HG02973 (cell line): ENCODE results near the gene RNF150.
"Not testable (repeated sequence)": the region's sequence is repeated elsewhere in the genome, so short reads cannot be mapped to it uniquely, and the experiment has no call there.

ENCODE experiments used
- ATAC-seq: cut with Tn5 transposase; IDR thresholded peaks from one replicate; pipeline ENCODE4 v1.9.1; 2021; ENCODE audit warnings: moderate library complexity; ENCODE audit not compliant: unreplicated experiment

Gene RNF150

DNA sequence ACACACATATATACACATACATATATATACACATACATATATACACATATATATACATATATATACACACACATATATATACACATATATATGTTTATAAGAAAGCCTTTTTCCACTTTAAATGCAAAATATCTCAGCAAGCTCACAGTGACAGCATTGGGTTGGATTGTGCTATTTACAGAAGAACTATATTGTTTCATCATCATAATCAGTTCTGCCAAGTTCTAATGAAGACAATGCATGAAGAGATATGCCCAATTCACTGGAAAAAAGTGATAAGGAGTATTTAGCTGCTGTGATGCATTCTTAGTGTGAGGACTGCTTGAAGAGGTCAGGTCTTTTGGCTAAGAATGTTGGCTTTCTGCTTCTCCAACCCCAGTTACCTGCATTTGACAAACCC is 54.4 kb downstream of the RNF150 start:
- ATAC-seq, result no peak

DNA sequence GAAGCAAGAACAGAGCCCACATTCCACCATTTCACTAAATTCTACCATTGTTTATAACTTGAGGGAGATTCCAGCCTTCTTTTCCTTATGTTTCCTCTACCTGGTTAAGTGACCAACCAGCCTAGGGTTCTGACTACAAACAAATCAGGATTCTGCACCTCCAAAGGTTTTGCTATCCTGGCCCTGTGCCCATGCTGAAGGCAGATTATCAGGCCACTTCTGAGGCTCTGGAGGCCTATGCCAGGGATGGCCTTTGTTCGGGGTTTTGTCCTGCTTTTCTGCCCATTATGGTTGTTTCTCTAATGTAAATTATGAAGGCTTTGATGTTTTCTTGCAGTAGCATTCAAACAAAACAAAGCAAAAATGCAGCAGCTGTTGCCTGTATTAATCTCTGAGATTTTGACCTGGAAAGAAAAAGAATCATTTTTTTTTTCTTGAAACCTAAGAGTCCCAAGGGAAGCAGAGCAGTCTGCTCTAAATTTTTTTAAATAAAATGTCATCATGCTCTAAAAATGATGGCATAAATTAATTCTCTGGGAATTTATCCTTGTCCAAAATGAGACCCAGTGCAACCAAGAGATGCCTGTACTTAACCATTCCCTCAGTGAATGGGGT is 55.6 kb downstream of the RNF150 start:
- no peak for ATAC-seq

DNA sequence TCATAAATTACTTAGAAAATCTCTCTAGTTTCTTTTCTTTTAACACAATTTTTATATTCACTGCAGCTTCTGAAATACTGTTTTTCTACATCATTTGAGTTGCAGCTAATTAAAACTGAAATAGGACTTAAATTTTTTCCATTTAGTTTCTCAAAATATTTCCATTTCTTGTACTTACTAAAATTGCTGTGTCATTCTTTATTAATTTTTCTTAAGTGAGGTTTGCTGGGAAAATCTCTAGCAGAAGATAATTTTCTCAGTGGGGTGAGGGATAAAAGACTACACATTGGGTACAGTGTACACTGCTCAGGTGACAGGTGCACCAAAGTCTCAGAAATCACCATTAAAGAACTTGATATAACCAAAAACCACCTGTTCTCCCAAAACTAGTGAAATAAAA is 57.7 kb downstream of the RNF150 start:
- no peak for ATAC-seq

DNA sequence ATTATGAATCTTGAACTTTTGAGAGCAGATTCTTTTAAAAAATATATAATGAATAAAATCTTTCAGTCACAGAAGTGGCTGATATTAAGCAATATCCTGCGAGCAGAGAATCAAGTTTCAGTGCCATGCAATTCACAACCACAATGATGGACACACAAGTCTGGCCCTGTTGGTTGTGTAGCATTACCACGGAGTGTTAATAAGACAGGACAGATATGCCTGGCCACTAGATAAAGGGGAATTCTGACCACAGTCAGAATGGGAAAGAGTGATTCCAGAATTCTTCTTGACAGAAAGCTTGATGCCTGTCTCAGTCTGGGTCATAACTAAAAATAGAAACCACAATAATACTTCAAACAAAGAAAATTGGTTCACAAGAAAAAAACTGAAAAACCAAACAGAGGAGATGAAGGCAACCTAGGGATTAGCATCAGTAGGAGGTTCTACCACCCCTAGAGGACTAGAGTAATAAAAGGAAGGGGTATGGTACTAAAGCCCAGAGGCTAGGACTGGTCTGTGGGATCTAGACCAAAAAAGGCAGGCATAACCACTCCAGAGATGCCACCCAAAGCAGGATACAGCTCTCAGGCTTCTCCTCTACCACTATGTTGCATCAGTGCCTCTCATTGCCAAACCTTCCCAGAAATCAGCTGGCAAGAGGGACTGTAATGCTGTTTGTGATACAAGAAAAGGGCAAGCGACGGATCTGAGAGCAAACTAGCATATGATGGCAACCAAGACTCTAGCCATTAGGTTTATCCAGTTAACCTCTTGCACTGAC is 59.0 kb downstream of the RNF150 start:
- ATAC-seq, result no peak

DNA sequence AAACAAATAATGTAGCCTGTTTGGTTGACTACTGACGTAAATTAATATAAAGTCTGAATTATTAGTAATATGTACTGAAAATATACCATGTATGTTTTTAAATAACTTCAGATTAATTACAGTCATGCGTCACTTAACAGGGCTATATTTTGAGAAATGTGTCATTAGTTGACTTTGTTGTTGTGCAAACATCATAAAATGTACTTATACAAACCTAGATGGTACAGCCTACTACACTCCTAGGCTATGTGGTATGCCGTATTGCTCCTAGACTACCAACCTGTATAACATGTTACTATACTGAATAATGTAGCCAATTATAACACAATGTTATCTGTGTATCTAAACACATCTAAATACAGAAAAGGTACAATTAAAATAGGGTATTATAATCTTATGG is 66.6 kb downstream of the RNF150 start:
- no peak for ATAC-seq

DNA sequence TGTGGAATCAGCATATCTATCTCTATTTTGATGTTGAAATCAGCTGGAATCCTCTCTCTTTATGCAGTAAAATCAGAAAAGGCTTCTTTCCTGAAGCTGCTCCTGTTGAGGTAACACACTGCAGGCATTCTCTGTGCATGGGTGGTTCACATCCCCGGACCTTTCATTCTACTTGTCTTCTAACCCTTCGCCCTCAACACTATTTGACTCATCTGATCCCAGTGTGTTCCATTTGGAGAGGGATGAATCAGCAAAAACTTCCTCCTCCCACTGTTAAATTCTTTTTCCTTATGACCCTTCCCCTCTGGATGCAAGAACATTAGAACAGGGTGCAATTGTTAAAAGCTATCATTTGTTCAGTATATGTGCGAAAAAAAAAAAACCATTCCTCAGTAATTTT is 67.4 kb downstream of the RNF150 start:
- no peak for ATAC-seq

DNA sequence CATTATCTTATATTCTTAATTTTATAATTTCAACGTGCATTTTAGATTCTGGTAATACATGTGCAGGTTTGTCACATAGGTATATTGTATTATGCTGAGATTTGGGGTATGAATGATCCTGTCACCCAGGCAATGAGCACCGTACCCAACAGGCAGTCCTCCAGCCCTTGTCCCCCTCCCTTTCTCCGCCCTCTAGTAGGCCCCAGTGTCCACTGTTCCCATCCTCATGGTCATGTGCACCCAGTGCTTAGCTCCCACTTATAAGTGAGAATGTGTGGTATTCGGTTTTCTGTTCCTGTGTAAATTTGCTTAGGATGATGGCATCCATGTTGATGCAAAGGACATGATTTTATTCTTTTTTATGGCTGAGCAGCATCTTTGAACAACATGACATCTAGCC is 70.6 kb downstream of the RNF150 start:
- no peak for ATAC-seq

DNA sequence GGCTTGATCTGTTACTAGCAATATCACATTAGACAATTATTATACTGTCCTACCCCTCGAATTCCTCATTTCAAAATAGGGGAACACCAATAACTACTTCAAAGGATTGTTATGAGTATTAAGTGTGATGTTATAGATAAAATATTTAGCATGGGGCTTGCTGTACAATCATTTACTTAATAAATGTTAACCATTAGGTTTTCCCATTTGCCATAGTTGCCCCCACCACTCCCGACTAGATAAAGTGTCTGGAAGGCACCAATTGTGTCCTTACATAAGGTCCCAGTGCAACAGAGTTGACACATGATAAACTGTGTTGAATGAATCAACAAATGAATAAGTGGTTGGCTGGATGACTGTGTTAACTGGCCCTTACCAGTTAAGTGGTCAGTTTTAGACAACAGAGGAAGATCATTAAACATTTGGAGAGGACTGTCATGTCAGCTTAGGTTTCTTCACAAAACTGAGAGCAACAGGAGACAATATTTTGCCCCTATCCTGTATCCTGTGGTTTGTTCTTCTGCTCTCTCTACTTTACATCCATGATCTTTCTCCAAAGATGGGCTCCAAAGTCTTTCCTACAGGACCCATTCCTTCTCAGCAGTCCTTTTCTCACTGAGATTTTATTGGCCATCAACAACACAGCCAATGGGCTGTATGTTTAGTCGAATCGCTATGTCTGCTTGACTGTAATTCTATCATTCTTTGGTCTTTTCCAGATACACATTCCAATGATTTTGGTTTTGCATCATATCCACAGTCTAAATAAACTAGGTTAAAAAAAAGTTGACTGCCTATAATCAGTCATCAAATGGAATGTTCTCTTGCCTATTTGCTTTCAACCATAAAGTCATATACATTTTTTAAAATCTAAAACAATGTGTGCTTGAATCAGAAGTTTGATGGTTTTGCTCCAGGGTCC is 74.4 kb downstream of the RNF150 start:
- ATAC-seq, result no peak

DNA sequence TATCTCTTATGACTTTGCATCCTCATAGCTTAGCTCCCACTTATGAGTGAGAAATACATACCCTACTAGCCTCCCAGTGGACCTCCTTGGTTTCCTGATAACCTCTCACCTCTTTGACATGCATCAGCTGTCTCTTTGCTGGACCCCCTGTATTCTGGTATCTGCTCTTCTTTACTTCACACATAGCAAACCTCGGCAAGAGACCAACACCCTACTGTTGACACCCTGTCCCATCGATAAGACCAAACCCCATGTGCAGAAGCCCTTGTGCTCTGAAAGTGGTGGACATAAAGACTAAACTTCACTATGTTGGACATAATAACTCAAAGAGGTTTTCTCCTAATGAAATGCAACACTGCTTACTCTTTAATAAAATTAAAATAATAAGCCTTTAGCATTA is 75.7 kb downstream of the RNF150 start:
- ATAC-seq, result no peak

DNA sequence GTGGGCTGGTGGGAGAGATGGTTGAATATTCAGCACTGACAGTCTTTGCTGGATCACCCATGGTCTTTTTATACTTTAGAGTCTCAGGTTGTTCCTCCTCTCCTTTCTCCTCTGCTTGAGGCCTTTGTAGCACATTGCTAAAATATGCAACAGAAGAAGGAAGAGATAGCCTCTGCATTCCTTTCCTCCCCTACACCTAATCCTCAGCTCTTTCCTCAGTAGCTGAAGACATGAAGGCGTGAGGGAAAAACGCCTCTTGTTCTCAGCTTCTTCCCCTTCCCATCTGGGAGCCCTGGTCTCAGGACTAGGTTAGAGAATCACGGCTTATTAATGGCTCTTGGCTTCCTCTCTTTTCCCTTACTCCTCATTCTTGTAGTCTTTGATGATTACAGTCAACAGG is 76.8 kb downstream of the RNF150 start:
- ATAC-seq, result no peak

DNA sequence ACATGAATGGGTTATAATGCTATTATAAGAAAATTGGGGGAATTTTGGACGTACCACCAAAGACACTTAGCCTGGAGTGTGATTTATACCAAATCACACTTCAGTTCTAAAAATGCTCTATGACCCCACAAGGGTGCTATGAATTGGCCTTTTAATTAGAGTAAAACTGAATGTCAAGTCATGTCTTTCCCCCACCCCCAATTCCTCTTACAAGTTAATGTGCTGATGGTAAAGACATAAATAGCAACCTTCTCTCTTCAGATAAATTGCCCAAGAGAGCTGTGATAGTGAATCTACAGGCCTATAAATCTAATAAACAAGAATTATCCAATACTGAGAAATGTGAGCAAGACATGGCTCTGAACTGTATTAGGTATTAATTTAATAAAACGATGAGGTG is 78.8 kb downstream of the RNF150 start:
- no peak for ATAC-seq

DNA sequence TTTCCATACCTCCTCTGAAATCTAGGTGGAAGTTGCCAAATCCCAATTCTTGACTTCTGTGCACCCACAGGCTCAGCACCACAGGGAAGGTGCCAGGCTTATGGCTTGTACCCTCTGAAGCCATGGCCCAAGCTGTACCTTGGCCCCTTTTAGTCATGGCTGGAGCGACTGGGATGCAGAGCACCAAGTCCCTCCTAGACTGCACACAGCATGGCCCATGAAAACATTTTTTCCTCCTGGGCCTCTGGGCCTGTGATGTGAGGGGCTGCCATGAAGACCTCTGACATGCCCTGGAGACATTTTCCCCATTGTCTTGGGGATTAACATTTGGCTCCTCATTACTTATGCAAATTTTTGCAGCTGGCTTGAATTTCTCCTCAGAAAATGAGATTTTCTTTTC is 82.3 kb downstream of the RNF150 start:
- ATAC-seq, result not testable (repeated sequence)

DNA sequence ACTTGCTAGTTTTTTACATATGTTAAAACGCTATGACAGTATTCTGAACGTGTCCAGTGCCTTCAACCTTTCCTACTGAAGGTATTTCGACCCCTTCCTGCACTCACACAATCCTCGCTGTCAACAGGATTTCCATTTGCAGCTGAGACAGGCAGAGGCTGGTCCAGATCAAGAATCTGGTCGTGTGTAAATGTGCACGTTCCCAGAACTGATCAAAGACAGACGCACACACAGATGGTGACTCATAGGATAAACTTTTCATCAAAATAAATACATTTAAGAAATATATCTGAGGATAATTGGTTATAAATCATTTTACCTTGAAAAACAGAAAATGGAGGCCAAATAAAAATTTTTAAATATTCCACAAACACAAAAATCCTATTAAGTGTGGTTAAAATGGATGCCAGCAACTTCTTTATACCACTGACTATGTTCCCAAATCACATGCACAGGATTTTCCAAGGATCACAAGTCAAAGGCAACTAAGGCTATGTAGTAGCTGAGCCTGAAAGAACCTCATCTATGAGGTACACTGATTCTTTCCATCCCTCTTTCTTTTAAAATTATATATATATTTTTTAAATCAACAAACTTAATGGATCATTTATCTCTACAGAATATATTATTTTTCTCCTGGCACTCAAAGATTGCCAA is 85.9 kb downstream of the RNF150 start:
- no peak for ATAC-seq

DNA sequence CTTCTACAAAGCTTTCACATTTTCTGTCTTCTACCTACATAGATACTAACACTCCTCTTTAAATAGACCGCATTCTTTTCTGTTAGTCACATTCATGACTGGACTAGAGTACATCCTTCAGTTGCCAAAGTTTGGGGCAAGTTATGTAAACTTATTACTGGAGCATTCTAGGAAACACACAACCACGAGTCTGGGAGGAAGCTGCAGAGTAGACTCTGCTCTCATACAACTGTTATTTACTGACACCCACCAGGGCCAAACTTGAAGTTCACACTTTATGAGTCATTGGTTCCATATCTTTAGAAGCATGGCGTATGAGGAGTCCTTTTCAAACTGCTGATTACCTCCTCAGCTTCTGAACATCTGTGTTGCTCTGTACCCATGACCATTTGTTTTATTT is 87.0 kb downstream of the RNF150 start:
- ATAC-seq, result no peak

DNA sequence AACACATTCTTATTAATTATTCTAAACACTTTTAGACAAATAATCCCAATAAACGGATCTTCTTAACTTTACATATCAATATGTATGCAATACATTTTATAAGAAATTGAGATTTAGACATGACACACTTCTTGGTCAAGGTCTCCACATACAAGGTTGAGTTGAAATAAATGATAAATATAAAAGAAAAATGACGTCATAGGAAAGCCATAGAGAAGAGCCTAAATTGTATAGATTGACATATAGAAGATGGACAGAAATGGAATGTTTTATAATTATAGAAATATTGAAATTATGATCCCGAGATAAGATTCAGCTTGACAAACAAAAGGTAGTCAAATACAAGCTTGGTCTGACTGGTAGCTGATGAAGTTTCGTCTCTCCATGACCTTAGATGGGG is 87.4 kb downstream of the RNF150 start:
- no peak for ATAC-seq

DNA sequence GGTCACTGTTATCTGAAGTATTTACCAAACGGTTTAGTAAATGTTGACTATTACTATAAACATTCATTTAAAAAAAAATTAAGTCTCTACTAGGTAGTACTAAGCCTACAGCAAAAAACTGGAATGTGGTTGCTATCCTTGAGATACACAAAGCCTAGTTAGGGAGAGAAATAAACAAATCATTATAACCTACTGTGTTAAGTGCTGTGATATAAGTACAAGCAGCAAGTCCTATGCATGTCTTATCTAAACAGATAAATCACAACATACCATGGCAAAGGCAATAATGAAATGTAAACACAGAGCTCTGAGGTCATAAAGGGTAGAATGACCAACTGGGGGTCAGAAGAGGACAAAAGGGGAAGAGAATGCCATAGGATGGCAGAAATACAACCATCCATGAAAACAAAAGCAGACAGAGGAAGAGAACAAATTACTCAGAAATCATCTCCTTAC is 92.2 kb downstream of the RNF150 start:
- no peak for ATAC-seq

DNA sequence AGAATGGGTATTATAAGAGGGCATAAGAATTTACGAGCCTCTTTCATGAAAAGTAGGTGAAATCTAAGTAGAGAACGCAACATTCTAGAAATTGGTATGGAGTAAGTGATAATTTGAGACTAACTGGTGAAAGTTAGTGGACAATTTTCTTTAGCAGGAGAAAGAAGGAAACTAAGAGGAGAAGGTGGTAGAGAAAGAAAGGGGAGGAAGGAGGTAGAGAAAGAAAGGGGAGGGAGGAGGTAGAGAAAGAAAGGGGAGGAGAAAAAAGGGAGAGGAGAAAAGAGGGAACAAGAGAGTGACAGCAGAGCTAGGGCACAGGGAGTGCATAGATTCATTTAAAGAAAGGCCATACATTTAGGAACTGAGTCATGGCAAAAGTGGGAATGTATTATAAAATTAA is 94.1 kb downstream of the RNF150 start:
- no peak for ATAC-seq

DNA sequence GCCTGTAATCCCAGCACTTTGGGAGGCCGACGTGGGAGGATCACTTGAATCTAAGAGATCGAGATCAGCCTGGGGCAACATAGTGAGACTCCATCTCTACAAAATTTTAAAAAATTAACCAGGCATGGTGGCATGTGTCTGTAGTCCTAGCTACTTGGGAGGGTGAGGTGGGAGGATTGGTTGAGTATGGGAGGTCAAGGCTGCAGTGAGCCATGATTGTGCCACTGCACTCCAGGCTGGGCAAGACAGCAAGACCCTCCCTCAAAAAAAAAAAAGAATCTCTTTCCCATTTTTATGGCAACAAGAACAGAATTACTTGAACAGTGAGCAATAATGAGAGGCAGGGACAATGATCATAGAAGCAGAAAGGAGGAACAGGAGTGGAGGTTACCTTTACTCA is 94.8 kb downstream of the RNF150 start:
- no peak for ATAC-seq

DNA sequence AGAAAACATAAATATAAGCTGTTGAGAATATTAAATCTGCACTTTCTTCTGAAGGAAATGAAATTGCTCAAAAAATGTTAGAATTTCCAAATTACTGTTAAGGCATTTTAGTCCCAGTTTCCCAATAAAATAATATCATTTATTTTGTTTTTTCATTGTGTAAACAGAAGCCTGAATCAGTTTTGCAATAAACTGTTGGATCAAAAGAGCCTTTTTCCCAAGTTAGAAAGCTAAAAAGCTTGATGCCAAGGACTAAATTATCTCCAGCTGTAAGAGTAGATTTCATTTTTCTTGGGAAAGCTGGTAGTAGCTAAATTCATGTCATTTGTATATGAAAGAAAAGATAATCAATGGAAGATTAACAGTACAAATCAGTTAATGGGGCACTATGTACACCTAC is 95.8 kb downstream of the RNF150 start:
- no peak for ATAC-seq

DNA sequence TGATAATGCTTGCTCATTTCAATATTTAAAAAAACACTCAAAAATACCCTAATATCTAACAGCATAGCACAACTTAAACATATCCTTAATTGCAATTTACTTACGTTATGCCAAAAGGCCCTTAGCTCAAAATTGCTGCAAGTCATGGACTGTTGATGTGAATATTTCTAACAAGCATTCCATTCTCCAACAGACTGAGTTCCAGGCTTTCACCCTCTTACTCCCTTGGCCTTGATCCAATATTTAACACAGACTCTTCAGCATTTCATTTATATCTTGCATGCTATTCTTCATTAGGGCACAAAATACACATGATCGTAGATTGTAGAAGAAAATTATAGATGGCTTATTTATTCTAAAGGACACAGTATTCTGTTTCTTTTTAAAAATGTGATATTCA is 96.5 kb downstream of the RNF150 start:
- no peak for ATAC-seq

DNA sequence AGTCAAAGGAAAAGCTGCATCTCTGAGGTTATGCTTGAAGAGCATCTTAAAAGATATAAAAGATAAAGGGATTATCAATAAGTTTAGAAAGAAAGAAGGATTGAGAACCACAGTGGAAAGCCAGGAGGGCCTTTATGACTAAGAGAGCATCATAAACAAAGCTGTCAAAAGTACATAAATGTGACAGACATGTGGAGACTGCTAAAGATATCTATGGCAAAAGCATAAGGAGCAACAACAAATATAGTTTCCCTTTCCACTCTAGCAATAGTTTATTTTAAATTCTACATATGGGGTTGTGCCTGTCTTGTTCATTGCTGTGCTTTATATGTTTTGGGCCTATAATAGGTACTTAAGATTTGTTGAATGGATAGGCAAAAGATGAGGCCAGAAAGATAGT is 97.3 kb downstream of the RNF150 start:
- ATAC-seq, result no peak
